GM23338 (cell line): Measurements from ENCODE around the gene PTMA.

Experiments
- CREB1 ChIP-seq: fragments of 250-450 bp; sonication (Bioruptor Pico); IDR thresholded peaks from 2 replicates; pipeline ENCODE4 v1.5.0; 2020; ENCODE audit warnings: low read depth, mild to moderate bottlenecking, moderate library complexity
- CTCF ChIP-seq, 2 experiments: fragments of 200-600 bp in 1 of 2; sonication (generic) in 1 of 2; conservative IDR thresholded peaks; 2 replicates each; pipeline versions ENCODE4 v1.5.1 to v1.6.1; 2016 to 2017; ENCODE audit warnings: antibody characterized with exemption in 2 of 2, low read depth in 2 of 2, mild to moderate bottlenecking in 2 of 2, moderate library complexity in 1 of 2
- EZH2 ChIP-seq: fragments of 200-600 bp; sonication (generic); IDR thresholded peaks from one replicate; pipeline ENCODE4 v1.8.0; 2017; ENCODE audit warnings: antibody characterized with exemption, mild to moderate bottlenecking, low read depth; ENCODE audit not compliant: unreplicated experiment
- EZH2phosphoT487 ChIP-seq: fragments of 200-600 bp; sonication (generic); IDR thresholded peaks from one replicate; pipeline ENCODE4 v1.8.1; 2018; ENCODE audit warnings: antibody characterized with exemption; ENCODE audit not compliant: unreplicated experiment
- JUNB ChIP-seq: IDR thresholded peaks from one replicate; pipeline ENCODE4 v1.6.1; 2016; ENCODE audit warnings: antibody characterized with exemption; ENCODE audit not compliant: unreplicated experiment
- POLR2AphosphoS5 ChIP-seq: IDR thresholded peaks from 2 replicates; pipeline ENCODE4 v1.6.1; 2016; ENCODE audit warnings: antibody characterized with exemption, low read depth
- TF ChIP-seq, protein P1 (sequence below): IDR thresholded peaks from 2 replicates; pipeline ENCODE4 v1.6.1; 2016; ENCODE audit warnings: antibody characterized with exemption

GRCh38 chr2:231717281-231718171 is 9.2 kb downstream of the PTMA start:
- TF ChIP-seq CTCF (conservative IDR thresholded peaks at IDR 0.05; ENCODE audit: low read depth in 2 of 2) (no peak), JUNB (no peak), POLR2AphosphoS5 (no peak), EZH2 (no peak), CREB1 (CRISPR knock-in tag) (no peak), EZH2phosphoT487 (no peak)
- TF ChIP-seq, protein P1, sequence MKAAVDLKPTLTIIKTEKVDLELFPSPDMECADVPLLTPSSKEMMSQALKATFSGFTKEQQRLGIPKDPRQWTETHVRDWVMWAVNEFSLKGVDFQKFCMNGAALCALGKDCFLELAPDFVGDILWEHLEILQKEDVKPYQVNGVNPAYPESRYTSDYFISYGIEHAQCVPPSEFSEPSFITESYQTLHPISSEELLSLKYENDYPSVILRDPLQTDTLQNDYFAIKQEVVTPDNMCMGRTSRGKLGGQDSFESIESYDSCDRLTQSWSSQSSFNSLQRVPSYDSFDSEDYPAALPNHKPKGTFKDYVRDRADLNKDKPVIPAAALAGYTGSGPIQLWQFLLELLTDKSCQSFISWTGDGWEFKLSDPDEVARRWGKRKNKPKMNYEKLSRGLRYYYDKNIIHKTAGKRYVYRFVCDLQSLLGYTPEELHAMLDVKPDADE, result no peak
